C4-2B (cell line): ENCODE measurements around the gene GMDS.

Source experiments
- CTCF ChIP-seq: fragments of 450-650 bp; conservative IDR thresholded peaks from 2 replicates; pipeline ENCODE4 v1.5.1; 2017; ENCODE audit warnings: mild to moderate bottlenecking
- ZFX ChIP-seq: fragments of 450-650 bp; IDR thresholded peaks from 2 replicates; pipeline ENCODE4 v1.6.1; 2017

GRCh38 chr6:1846611-1847010, 398.8 kb downstream of the GMDS start:
- TF ChIP-seq CTCF, result no peak
- no peak for TF ChIP-seq ZFX
